M059J (cell line): ENCODE results near the gene TLCD3B. TPM values are rescaled to one million over a fixed set of nuclear protein-coding genes. Genes with fewer than 3 reads are reported as not detected.
A peak's percentile ranks its signal among the peaks of the same experiment; 100 is the strongest.

Experiments used
- DNase-seq: peaks from one replicate; pipeline ENCODE4 v3.0.0-alpha.2; 2012; ENCODE audit warnings: low read depth
- total RNA-seq: library from RNA; depleted of rRNA; stranded (reverse); fragments of >200 nt; shearing (Covaris generic); gene quantifications from 2 replicates; pipeline ENCODE4 v1.2.3, GENCODE V29; 2014; rRNA removed

The TLCD3B gene
- total RNA-seq, result 0.42 TPM in 1 of 2 replicates, not detected in the other

GRCh38 chr16:30030841-30031413 is at the start of gene TLCD3B:
Gene TLCD3B (minus strand): TSS chr16:30031271. CDS start chr16:30030527, 744 bp downstream.
- DNase-seq, result no peak

GRCh38 chr16:30079480-30079879 is 48.4 kb upstream of the TLCD3B start:
- no peak for DNase-seq

GRCh38 chr16:30078744-30079143 is 47.7 kb upstream of the TLCD3B start:
- no peak for DNase-seq

GRCh38 chr16:30077656-30078055 is 46.6 kb upstream of the TLCD3B start:
- peak; percentile 63 for DNase-seq

GRCh38 chr16:30076276-30076791 is 45.3 kb upstream of the TLCD3B start:
- peak; percentile 48 for DNase-seq

GRCh38 chr16:30075503-30076275 is 44.6 kb upstream of the TLCD3B start, which contains the start of gene PPP4C:
Gene PPP4C (plus strand): TSS chr16:30075994. CDS start chr16:30076378, 384 bp downstream.
- DNase-seq, result peak; percentile 90

GRCh38 chr16:30070490-30070889 is 39.4 kb upstream of the TLCD3B start:
- DNase-seq, result no peak

- DNase-seq, result no peak
Observed at GRCh38 chr16:30069611-30070462, 38.8 kb upstream of the TLCD3B start.

GRCh38 chr16:30068750-30069610 is 37.9 kb upstream of the TLCD3B start:
- no peak for DNase-seq

GRCh38 chr16:30068333-30068732 is 37.3 kb upstream of the TLCD3B start:
- no peak for DNase-seq

- no peak for DNase-seq
Observed at GRCh38 chr16:30067584-30067916, 36.5 kb upstream of the TLCD3B start.

GRCh38 chr16:30066761-30067583 is 35.9 kb upstream of the TLCD3B start:
- DNase-seq, result no peak

GRCh38 chr16:30065943-30066760 is 35.1 kb upstream of the TLCD3B start:
- peak; percentile 61 for DNase-seq

- peak; percentile 99 for DNase-seq
Observed at GRCh38 chr16:30065102-30065942, 34.3 kb upstream of the TLCD3B start, which contains the start of gene ALDOA. Gene ALDOA (plus strand): TSS chr16:30065760. CDS start chr16:30066898, 1,138 bp downstream.

GRCh38 chr16:30064729-30065101 is 33.6 kb upstream of the TLCD3B start:
- DNase-seq, result no peak

- DNase-seq, result peak; percentile 41
Observed at GRCh38 chr16:30063893-30064728, 33.0 kb upstream of the TLCD3B start.

- no peak for DNase-seq
Observed at GRCh38 chr16:30063278-30063892, 32.3 kb upstream of the TLCD3B start.
